DMS79 (cell line): ENCODE results near the gene TADA2B.

Source experiments
- DNase-seq: peaks from one replicate; lab custom pipeline; 2025; lab: John Stamatoyannopoulos, UW

The TADA2B gene

DNA sequence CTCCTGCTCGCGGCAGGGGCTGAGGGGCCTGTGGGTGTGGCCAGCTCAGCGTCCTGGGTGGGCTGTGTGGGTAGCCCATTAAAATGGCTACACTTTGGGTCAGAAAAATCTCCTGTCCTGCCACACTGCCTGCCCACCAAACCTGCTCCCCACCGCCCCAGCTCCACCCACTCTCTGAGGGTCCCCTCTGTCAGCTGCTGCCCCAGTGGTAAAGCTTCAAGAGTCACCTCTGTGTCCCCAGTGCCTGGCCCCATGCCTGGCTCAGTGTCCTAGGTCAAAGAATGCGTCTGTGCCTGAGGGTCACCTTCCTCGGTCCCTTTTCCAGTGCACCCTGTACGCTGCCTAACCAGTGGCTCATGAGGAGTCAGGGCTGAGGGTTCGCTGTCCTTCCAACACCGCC lies 24.9 kb upstream of the TADA2B start:
- no peak for DNase-seq

- DNase-seq, result no peak
These were observed 23.8 kb upstream of the TADA2B start for GRCh38 chr4:7019367-7019766.

DNA sequence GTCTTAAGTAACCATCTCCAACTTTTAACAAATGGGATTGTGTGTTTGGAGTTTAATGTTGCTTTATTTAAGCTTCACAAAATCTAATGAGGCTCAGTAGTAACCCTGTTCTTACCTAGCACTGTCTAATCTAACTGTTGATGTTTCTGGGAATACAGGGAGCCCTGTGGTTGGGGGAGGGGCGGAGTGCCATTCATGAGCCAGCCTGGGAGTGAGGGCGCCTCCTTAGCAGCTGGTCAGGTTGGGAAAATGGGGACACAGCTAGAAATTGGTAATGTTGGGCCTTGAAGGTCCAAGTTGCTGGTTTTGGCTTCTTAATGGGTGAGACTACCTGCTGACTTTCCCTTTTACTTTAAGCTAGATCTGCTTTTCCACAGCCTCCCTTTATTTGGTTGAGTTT lies 22.9 kb upstream of the TADA2B start:
- DNase-seq, result no peak

- DNase-seq, result no peak
These were observed 22.3 kb upstream of the TADA2B start for GRCh38 chr4:7020856-7021255.

DNA sequence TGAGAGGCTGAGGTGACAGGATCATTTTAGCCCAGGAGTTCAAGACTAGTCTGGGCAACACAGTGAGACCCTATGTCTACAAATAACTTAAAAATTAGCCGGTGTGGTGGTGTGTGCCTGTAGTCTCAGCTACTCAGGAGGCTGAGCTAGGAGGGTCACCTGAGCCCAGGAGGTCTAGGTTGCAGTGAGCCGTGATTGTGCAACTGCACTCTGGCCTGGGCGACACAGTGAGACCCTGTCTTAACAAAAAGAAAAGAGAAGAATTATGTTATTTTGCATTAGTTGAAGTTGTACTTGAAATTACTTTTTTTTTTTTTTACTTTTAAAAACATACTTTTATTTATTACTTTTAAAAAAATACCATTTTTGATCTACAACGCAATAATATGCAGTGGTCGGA lies 21.8 kb upstream of the TADA2B start:
- DNase-seq, result no peak

DNA sequence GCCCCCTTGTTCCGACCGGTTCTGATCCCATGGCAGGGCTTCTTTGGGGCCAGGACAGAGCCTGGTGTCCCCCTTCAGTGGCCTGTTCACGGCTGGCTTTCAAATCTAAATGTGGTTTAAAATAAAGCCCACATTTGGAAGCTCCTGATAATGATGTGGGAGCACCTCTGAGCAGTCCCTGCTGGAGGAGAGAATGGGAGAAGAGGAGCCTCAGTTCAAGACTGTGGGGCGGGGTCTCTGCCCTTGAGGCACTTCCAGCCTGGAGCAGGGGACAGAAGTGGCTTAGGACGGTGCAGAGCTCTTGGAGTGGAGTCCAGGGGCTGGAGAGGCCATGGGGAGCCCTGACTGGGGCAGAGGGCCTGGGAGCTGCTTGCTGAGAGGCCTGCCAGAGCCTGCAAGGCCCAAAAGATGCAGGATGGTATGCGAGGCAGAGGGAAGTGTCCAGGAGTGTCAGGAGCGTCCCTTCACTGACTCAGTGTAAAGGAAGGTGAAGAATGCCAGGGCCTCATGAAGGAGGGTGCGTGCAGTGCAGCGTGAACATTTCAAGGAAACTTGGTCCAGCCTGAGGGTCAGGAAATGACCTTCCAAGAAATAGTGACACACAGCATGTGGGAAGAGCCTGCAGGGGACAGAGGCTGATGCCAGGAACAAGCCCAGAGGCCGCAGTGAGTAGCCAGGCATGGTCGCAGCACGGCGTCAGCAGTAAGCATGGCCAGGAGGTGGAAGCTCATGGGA lies 21.1 kb upstream of the TADA2B start:
- no peak for DNase-seq

DNA sequence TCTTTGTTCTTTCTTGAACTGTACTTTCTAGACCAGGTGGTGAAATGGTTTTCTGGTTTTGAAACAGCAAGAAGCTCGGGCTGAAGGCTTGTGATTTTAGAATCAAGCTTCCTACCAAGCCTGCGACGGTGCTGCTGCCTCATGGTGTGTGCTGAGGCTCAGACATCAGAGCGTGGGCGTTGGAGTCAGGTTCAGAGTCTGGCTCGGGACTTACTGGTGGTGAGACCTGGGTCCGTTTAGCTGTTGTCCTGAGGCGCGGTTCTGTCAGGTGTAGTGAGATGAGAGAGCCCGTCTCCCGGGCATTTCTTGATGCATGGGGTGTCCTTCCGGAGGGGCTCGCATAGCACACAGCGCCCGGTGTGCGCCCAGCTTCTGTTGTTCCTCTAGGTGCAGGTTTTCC lies 19.7 kb upstream of the TADA2B start:
- no peak for DNase-seq

DNA sequence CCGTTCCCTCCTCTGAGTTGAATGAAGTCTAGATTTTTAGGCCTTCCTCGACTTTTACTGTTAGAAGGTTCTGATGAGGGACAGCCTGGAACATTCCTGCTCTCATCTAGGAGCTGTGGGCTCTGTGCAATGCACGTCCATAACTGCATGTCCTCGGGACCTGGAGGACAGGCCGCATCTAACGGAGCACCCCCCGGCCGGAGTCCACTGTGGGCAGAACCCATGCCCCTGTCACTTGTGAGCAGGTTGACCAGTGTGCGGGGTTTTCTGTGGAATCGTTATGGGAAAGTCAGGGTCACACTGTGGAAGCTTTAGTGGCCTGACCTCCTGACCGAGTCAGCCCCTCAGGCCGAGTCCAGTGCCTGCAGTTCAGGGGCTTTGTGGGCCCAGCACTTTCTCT lies 19.3 kb upstream of the TADA2B start:
- DNase-seq, result no peak

- DNase-seq, result no peak
These were observed 18.8 kb upstream of the TADA2B start for GRCh38 chr4:7024336-7024890.

DNA sequence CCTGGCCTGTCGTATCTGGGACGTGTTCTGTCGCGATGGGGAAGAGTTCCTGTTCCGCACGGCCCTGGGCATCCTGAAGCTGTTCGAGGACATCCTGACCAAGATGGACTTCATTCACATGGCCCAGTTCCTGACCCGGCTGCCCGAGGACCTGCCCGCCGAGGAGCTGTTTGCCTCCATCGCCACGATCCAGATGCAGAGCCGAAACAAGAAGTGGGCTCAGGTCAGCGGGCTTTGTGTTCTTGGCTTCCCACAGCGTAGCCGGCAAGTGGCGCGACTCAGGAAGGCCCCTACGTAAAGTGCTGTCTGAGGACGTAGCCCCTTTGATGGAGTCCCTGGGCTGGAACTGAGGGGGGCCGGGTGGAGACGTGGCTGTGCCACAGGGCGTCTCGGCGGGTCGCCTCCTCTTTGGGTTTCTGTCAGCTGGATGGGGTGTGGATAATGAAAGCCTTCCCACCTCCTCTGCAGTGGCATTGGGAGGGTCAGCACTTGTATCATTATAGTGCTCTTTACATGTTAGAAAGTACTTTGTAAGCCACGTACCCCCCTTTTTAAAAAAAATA lies 18.1 kb upstream of the TADA2B start:
- DNase-seq, result no peak

- DNase-seq, result no peak
These were observed 17.1 kb upstream of the TADA2B start for GRCh38 chr4:7026107-7026506.

GRCh38 chr4:7027284-7027683 lies 15.9 kb upstream of the TADA2B start:
- no peak for DNase-seq

- DNase-seq, result no peak
These were observed 15.3 kb upstream of the TADA2B start for GRCh38 chr4:7027913-7028312.

- DNase-seq, result no peak
These were observed 14.0 kb upstream of the TADA2B start for GRCh38 chr4:7029212-7029611.

- no peak for DNase-seq
These were observed 13.3 kb upstream of the TADA2B start for GRCh38 chr4:7029921-7030320.

DNA sequence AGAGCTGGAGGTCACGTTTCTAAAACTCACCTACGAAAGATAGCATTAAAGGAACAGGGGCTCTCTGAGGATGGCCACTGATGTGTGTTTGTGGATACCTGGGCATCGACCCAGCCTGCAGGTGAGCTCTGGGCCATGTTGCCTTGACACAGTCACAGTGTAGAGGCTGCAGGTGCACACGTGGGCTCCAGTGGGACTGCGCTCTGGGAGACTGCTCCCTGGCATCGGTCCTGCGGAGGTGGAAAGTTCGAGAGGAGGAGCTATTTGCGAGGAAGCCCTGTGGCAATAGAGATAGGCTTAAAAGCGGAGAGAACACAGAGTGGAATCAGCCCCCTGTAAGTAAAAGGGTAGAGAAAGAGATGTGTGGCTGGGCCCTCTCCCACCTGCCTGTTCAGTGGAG lies 12.3 kb upstream of the TADA2B start:
- no peak for DNase-seq

GRCh38 chr4:7031558-7032449 lies 11.4 kb upstream of the TADA2B start:
- DNase-seq, result no peak

DNA sequence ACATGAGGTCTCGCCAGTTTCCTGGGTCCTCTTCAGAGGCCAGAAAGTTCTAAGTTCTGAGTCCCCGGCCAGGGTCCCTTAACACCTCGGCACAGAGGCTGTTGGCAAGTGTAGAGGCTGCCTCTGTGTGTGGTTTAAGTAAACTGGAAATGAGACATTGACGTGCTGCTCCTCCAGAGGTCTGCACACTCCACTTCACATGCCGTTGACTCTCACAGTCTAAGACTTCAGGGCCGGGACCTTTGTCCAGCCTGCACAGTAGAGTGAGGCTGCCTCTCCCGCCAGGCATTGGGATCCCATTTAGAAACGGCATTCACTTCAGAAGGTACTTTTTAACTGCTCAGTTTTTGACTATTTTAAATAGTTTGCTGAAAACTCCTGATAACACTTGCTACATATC lies 10.6 kb upstream of the TADA2B start:
- DNase-seq, result no peak

- DNase-seq, result no peak
These were observed 8.7 kb upstream of the TADA2B start for GRCh38 chr4:7034262-7035081.

- no peak for DNase-seq
These were observed 5.7 kb upstream of the TADA2B start for GRCh38 chr4:7037425-7037824.

DNA sequence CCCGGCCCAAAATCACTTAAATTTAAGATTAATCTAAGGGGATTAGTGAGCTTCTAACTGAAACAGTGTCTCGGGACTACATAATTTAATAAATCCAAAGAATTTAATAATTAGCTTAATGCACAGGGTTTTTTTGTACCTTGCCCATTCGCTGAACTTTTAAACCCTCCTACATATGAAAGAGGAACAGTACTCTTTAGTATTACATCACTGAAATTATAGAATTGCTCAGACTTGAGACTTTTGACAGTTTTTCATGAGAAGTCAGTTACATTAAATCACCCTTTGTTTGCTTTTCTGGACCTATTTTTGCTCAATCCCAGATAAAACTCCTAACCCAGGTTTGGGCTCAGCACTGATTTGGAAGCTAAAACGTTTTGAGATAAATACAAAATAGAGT lies 2.4 kb upstream of the TADA2B start:
- DNase-seq, result no peak

- DNase-seq, result no peak
These were observed 1.9 kb upstream of the TADA2B start for GRCh38 chr4:7041246-7041645.
